ENCODE results near the gene LCNL1. TPM values are rescaled to one million over a fixed set of nuclear protein-coding genes. Genes with fewer than 3 reads are reported as not detected.
A peak's percentile ranks its signal among the peaks of the same experiment; 100 is the strongest.

LCNL1 gene
- total RNA-seq, 1 donor = 3.5 TPM

- H3K4me3 ChIP-seq (ENCODE audit: low read depth, low read length) = no peak overlapping the region
- TF ChIP-seq CTCF (IDR thresholded peaks at IDR 0.05; ENCODE audit: insufficient read depth, low read depth, low read length) = no peak
- DNase-seq (ENCODE audit: low read depth) = no peak
Measured at GRCh38 chr9:136984464-136985026, 1.8 kb downstream of the LCNL1 start.

- H3K4me3 ChIP-seq (ENCODE audit: low read depth, low read length) = no peak overlapping the region
- TF ChIP-seq CTCF (IDR thresholded peaks at IDR 0.05; ENCODE audit: insufficient read depth, low read depth, low read length) = no peak
Measured at GRCh38 chr9:136985027-136985602, 2.3 kb downstream of the LCNL1 start.

GRCh38 chr9:136985853-136986252, 3.1 kb downstream of the LCNL1 start:
- no peak for TF ChIP-seq CTCF (IDR thresholded peaks at IDR 0.05; ENCODE audit: insufficient read depth, low read depth, low read length)
- H3K4me3 ChIP-seq (ENCODE audit: low read depth, low read length) = no peak overlapping the region
- DNase-seq (ENCODE audit: low read depth) = no peak

More at GRCh38 chr9:136985027-136985602, 2.3 kb downstream of the LCNL1 start:
- no peak for DNase-seq (ENCODE audit: low read depth)

- no peak overlapping the region for H3K4me3 ChIP-seq (ENCODE audit: low read depth, low read length)
- no peak for DNase-seq (ENCODE audit: low read depth)
Measured at GRCh38 chr9:136988872-136989271, 6.1 kb downstream of the LCNL1 start.

GRCh38 chr9:136990242-136990911, 7.6 kb downstream of the LCNL1 start:
- no peak for DNase-seq (ENCODE audit: low read depth)
- no peak for TF ChIP-seq CTCF (IDR thresholded peaks at IDR 0.05; ENCODE audit: insufficient read depth, low read depth, low read length)
- H3K4me3 ChIP-seq (ENCODE audit: low read depth, low read length) = no peak overlapping the region

More at GRCh38 chr9:136988872-136989271, 6.1 kb downstream of the LCNL1 start:
- TF ChIP-seq CTCF (IDR thresholded peaks at IDR 0.05; ENCODE audit: insufficient read depth, low read depth, low read length) = no peak

- peak; percentile 94 for DNase-seq (ENCODE audit: low read depth)
- peak within 1 kb of the TSS; percentile 67 for H3K4me3 ChIP-seq (ENCODE audit: low read depth, low read length)
- TF ChIP-seq CTCF (IDR thresholded peaks at IDR 0.05; ENCODE audit: insufficient read depth, low read depth, low read length) = no peak
Measured at GRCh38 chr9:136991993-136992818, 9.4 kb downstream of the LCNL1 start, which contains the start of gene PAXX. TSS of gene PAXX (plus strand) at chr9:136992422. CDS start at chr9:136992444, 22 bp downstream.

Data from fibroblast of villous mesenchyme (primary cell).